GM12878 (cell line): Measurements from ENCODE around the gene SMG5. TPM values are rescaled to one million over a fixed set of nuclear protein-coding genes. Genes with fewer than 3 reads are reported as not detected.
A peak's percentile ranks its signal among the peaks of the same experiment; 100 is the strongest.

Experiments
- ATAC-seq: fragments of 200-7000 bp; cut with Tn5 transposase; 3 replicates; pipeline ENCODE4 v1.9.1; 2020; ENCODE audit warnings: mild to moderate bottlenecking, moderate library complexity
- BruUV-seq: library from RNA; stranded (reverse); fragments of 400-500 nt; replicated peaks from 2 replicates; lab custom pipeline; 2021; lab: Mats Ljungman, UMichigan
- CTCF ChIA-PET: fragments of 300-600 bp; sonication (Branson Sonifier 250); formaldehyde crosslinking; extraction: SDS; loops from one replicate; lab custom pipeline; 2021; ENCODE audit warnings: inconsistent platforms; lab: Yijun Ruan, JAX
- POLR2A ChIA-PET: fragments of 350-600 bp; formaldehyde crosslinking; extraction: SDS; loops from one replicate; lab custom pipeline; 2021; ENCODE audit warnings: inconsistent platforms; lab: Charles Lee
- RAD21 ChIA-PET: fragments of 300-600 bp; sonication (Branson Sonifier 250); formaldehyde crosslinking; loops from one replicate; lab custom pipeline; 2023; ENCODE audit warnings: antibody characterized with exemption; ENCODE audit not compliant: unreplicated experiment; lab: Charles Lee
- SMC1A ChIA-PET: fragments of 300-600 bp; sonication (Branson Sonifier 250); formaldehyde crosslinking; loops from one replicate; lab custom pipeline; 2023; ENCODE audit not compliant: unreplicated experiment, uncharacterized antibody; lab: Charles Lee
- DNase-seq: peaks from one replicate; pipeline ENCODE4 v3.0.0-alpha.2; 2011; ENCODE audit warnings: low read depth, low spot score
- FAIRE-seq: peaks from 3 replicates; lab custom pipeline; 2011; peaks lifted over from hg19 to GRCh38; lab: Jason Lieb, UNC
- H2AFZ ChIP-seq: 2 replicates; pipeline ENCODE4 v1.6.0; 2011; ENCODE audit warnings: low read depth, low read length, control low read depth; ENCODE audit not compliant: control insufficient read depth
- H3K27ac ChIP-seq: 2 replicates; pipeline ENCODE4 v1.5.1; 2011; ENCODE audit warnings: control low read depth; ENCODE audit not compliant: control insufficient read depth, insufficient read depth
- H3K27me3 ChIP-seq, 2 experiments: replicated peaks in 1 of 2; 2 replicates each; pipeline versions ENCODE4 v1.6.0 to v1.6.1; 2011; ENCODE audit warnings: low read length in 1 of 2; ENCODE audit not compliant: control insufficient read depth in 2 of 2, insufficient read depth in 2 of 2
- H3K36me3 ChIP-seq, 2 experiments: 2 replicates each; pipeline ENCODE4 v1.5.1; 2011; ENCODE audit warnings: low read length in 1 of 2; ENCODE audit not compliant: control insufficient read depth in 2 of 2, insufficient read depth in 2 of 2
- H3K4me1 ChIP-seq: 2 replicates; pipeline ENCODE4 v1.6.1; 2011; ENCODE audit warnings: mild to moderate bottlenecking, low read length, moderate library complexity, mixed read lengths; ENCODE audit not compliant: control insufficient read depth, insufficient read depth
- H3K4me2 ChIP-seq: 2 replicates; pipeline ENCODE4 v1.6.0; 2011; ENCODE audit warnings: control low read depth; ENCODE audit not compliant: control insufficient read depth, insufficient read depth
- H3K4me3 ChIP-seq: fragments of 200-600 bp; sonication (generic); 2 replicates; pipeline ENCODE4 v1.5.1; 2016
- H3K79me2 ChIP-seq: 2 replicates; pipeline ENCODE4 v1.6.0; 2011; ENCODE audit warnings: low read length; ENCODE audit not compliant: control insufficient read depth, insufficient read depth
- H3K9ac ChIP-seq: 2 replicates; pipeline ENCODE4 v1.8.0; 2011; ENCODE audit warnings: low read length, control low read depth, mixed read lengths; ENCODE audit not compliant: control insufficient read depth, insufficient read depth
- H3K9me3 ChIP-seq: replicated peaks from 3 replicates; pipeline ENCODE4 v1.5.1; 2011; ENCODE audit warnings: mild to moderate bottlenecking, low read length; ENCODE audit not compliant: control insufficient read depth, insufficient read depth
- H4K20me1 ChIP-seq: 2 replicates; pipeline ENCODE4 v1.6.0; 2011; ENCODE audit not compliant: control insufficient read depth, insufficient read depth
- ATF2 ChIP-seq: IDR thresholded peaks from 2 replicates; pipeline ENCODE4 v1.6.1; 2012; ENCODE audit warnings: low read length, inconsistent platforms
- BACH1 ChIP-seq: fragments of 450-650 bp; IDR thresholded peaks from 2 replicates; pipeline ENCODE4 v1.6.1; 2017; ENCODE audit warnings: mild to moderate bottlenecking, borderline replicate concordance
- BCL11A ChIP-seq: IDR thresholded peaks from 2 replicates; pipeline ENCODE4 v1.6.1; 2011; ENCODE audit warnings: low read depth, low read length
- CTCF ChIP-seq, 3 experiments: IDR thresholded peaks in 2 of 3; conservative IDR thresholded peaks in 1 of 3; 2 replicates each; pipeline ENCODE4 v1.5.1; 2011; ENCODE audit warnings: low read depth in 3 of 3, low read length in 3 of 3, mild to moderate bottlenecking in 3 of 3, control low read depth in 2 of 3, moderate library complexity in 2 of 3, inconsistent platforms in 1 of 3, mixed read lengths in 1 of 3; ENCODE audit not compliant: control insufficient read depth in 2 of 3, insufficient read depth in 1 of 3; ENCODE audit errors: extremely low read depth in 1 of 3
- ELK1 ChIP-seq: IDR thresholded peaks from 2 replicates; pipeline ENCODE4 v1.6.1; 2012; ENCODE audit warnings: low read depth, low read length, improper control_type of control experiment
- GATAD2B ChIP-seq: fragments of 450-650 bp; conservative IDR thresholded peaks from 2 replicates; pipeline ENCODE4 v1.6.1; 2017; ENCODE audit warnings: low read depth, mild to moderate bottlenecking, moderate library complexity
- SKIL ChIP-seq: fragments of 450-650 bp; IDR thresholded peaks from 2 replicates; pipeline ENCODE4 v1.6.1; 2017; ENCODE audit warnings: mild to moderate bottlenecking, low read depth, inconsistent platforms; ENCODE audit not compliant: poor library complexity, severe bottlenecking
- TAF1 ChIP-seq: IDR thresholded peaks from 2 replicates; pipeline ENCODE4 v1.6.1; 2011; ENCODE audit warnings: mild to moderate bottlenecking, low read depth, low read length, borderline replicate concordance
- ZSCAN29 ChIP-seq: fragments of 450-650 bp; IDR thresholded peaks from 2 replicates; pipeline ENCODE4 v1.6.1; 2017; ENCODE audit warnings: mild to moderate bottlenecking, moderate library complexity
- WGBS: methylation state at CpG from one replicate; pipeline ENCODE4 v1.1.6; 2016; ENCODE audit warnings: low lambda C conversion rate; ENCODE audit not compliant: insufficient replicate concordance, insufficient coverage; ENCODE audit errors: missing lambda C conversion rate; 5-methylcytosine and 5-hydroxymethylcytosine counted together
- in situ Hi-C: fragments of 300-500 bp; cut with MboI; formaldehyde crosslinking; loops from 9 replicates; pipeline ENCODE4 v1.14.3; 2018; ENCODE audit warnings: mixed read lengths
- intact Hi-C: fragments of 100-400 bp; cut with micrococcal nuclease; formaldehyde crosslinking; loops from one replicate; pipeline ENCODE4 v1.14.2; 2022; ENCODE audit not compliant: unreplicated experiment
- polyA plus RNA-seq, 11 experiments: library from polyadenylated mRNA; depleted of rRNA in 4 of 11; unstranded in 6 of 11; stranded (reverse) in 5 of 11; fragments of >200 nt; fragmentation: Nextera tagmentation in 4 of 11; fragmentation: Illumina TruSeq in 1 of 11; extraction: Ambion mirVana in 4 of 11; extraction: Trizol in 1 of 11; gene quantifications; 1 replicate in 1 of 11; 2 replicates in 10 of 11; pipeline versions ENCODE4 v1.2.1 to v1.2.3, GENCODE V29; 2011 to 2016; ENCODE audit warnings: inconsistent platforms in 2 of 11, missing spikeins in 2 of 11, low read depth in 1 of 11
- total RNA-seq, 4 experiments: library from RNA; depleted of rRNA in 3 of 4; stranded (reverse); fragments of >200 nt in 3 of 4; fragmentation: Illumina TruSeq in 1 of 4; extraction: Trizol in 1 of 4; gene quantifications; 2 replicates each; pipeline versions ENCODE4 v1.2.1 to v1.2.3, GENCODE V29; 2013 to 2021

SMG5 gene
- total and polyA plus RNA-seq, 10 of the 15 experiments (the other 5 are each of a cell fraction or from before 2014, with no cell fraction given) = 0.76 to 61.5 (median 48.8) TPM

GRCh38 chr1:156259805-156260204 lies 22.8 kb downstream of the SMG5 start:
- FAIRE-seq = no peak
- no peaks in the 10 kb centered on the region for H4K20me1 ChIP-seq
- in situ Hi-C loops (no loop called here), intact Hi-C loops (no loop called here)
- ATAC-seq = peak; percentile 46; the same call in 1 of the 3 replicates
- H3K36me3 ChIP-seq = peaks cover 42 to 50% of the 10 kb centered on the region in 2 experiments
- ChIA-PET SMC1A (interaction anchor here (1.0 to 1.2 kb wide), 3 partner anchors 60 to 118 kb away, joined by 3 read pairs; no protein-coding TSS in a partner anchor), POLR2A (interaction anchor here (0.6 kb wide), 1 partner anchor 26 kb away, joined by 3 read pairs; no protein-coding TSS in a partner anchor), RAD21 (interaction anchor here (0.7 to 1.8 kb wide), 3 partner anchors 35 to 118 kb away, joined by 4 to 7 read pairs (median 4); no protein-coding TSS in a partner anchor), CTCF (interaction anchor here (0.8 to 1.9 kb wide), 8 partner anchors 12 to 186 kb away, joined by 3 to 8 read pairs (median 4); no protein-coding TSS in a partner anchor)
- no peak overlapping the region for H3K9ac ChIP-seq
- no peak overlapping the region for H3K4me3 ChIP-seq
- no peak for DNase-seq
- H3K4me1 ChIP-seq = no peaks in the 10 kb centered on the region
- H3K27me3 ChIP-seq = no peaks in the 10 kb centered on the region
- no peaks in the 10 kb centered on the region for H3K9me3 ChIP-seq
- BruUV-seq = no TSS peak
- no peaks in the 10 kb centered on the region for H3K79me2 ChIP-seq
- no peak overlapping the region for H2AFZ ChIP-seq
- H3K4me2 ChIP-seq = no peak overlapping the region
- 77% methylated on average over 3 of the region's 3 CpGs for WGBS
- TF ChIP-seq CTCF (IDR thresholded peaks at IDR 0.05 in 2 of 3, conservative IDR thresholded peaks at IDR 0.05 in 1 of 3; ENCODE audit: control insufficient read depth in 2 of 3, extremely low read depth in 1 of 3, insufficient read depth in 1 of 3, low read depth in 3 of 3, low read length in 3 of 3) = peak in 2 of 3 experiments; percentile 27 to 32; a peak in 1 of 6 replicates
- no peak for TF ChIP-seq TAF1
- H3K27ac ChIP-seq = no peak overlapping the region

GRCh38 chr1:156258859-156259258 lies 23.8 kb downstream of the SMG5 start:
- SMC1A ChIA-PET = interaction anchor here (0.6 to 1.0 kb wide), 2 partner anchors 53 to 111 kb away, joined by 3 read pairs; no protein-coding TSS in a partner anchor
- Histone ChIP-seq H3K36me3 (peaks cover 43 to 49% of the 10 kb centered on the region in 2 experiments), H3K4me2 (no peak overlapping the region), H3K9ac (no peak overlapping the region), H3K27me3 (no peaks in the 10 kb centered on the region), H3K79me2 (no peaks in the 10 kb centered on the region), H4K20me1 (no peaks in the 10 kb centered on the region), H3K9me3 (no peaks in the 10 kb centered on the region), H3K4me3 (no peak overlapping the region), H3K4me1 (no peaks in the 10 kb centered on the region), H2AFZ (no peak overlapping the region), H3K27ac (no peak overlapping the region)
- ATAC-seq = no peak
- in situ Hi-C loops (no loop called here), intact Hi-C loops (no loop called here)
- POLR2A ChIA-PET = no interaction called here
- CTCF ChIA-PET = interaction anchor here (0.8 to 1.9 kb wide), 2 partner anchors 34 to 187 kb away, joined by 4 to 5 read pairs; no protein-coding TSS in a partner anchor
- DNase-seq = no peak
- 98% methylated on average over 8 of the region's 8 CpGs for WGBS
- RAD21 ChIA-PET = no interaction called here
- FAIRE-seq = no peak
- no TSS peak for BruUV-seq
- TF ChIP-seq SKIL (no peak), ELK1 (no peak), GATAD2B (no peak), BCL11A (no peak), ZSCAN29 (no peak), ATF2 (no peak), BACH1 (no peak)
